Hair follicular keratinocyte (primary cell): Measurements from ENCODE around the gene BMP4. TPM values are rescaled to one million over a fixed set of nuclear protein-coding genes. Genes with fewer than 3 reads are reported as not detected.

Experiments
- total RNA-seq: library from RNA; depleted of rRNA; stranded (reverse); fragments of >200 nt; gene quantifications from 2 replicates; pipeline ENCODE4 v1.2.3, GENCODE V29; 2015

BMP4 gene
- 0.91 TPM in 1 of 2 replicates, not detected in the other for total RNA-seq

GRCh38 chr14:53956427-53957201 lies at the start of gene BMP4:
TSS of gene BMP4 (minus strand) at chr14:53956825. CDS start at chr14:53952222, 4,603 bp downstream.

